C1 segment of cervical spinal cord (tissue), 14 donors: ENCODE results near the gene STK39.
"Not testable (repeated sequence)": the region's sequence is repeated elsewhere in the genome, so short reads cannot be mapped to it uniquely, and the experiment has no call there.

Experiments used
- DNase-seq, 14 donors: peaks; one replicate each; lab custom pipeline; 2025; lab: John Stamatoyannopoulos, UW

Gene STK39

DNA sequence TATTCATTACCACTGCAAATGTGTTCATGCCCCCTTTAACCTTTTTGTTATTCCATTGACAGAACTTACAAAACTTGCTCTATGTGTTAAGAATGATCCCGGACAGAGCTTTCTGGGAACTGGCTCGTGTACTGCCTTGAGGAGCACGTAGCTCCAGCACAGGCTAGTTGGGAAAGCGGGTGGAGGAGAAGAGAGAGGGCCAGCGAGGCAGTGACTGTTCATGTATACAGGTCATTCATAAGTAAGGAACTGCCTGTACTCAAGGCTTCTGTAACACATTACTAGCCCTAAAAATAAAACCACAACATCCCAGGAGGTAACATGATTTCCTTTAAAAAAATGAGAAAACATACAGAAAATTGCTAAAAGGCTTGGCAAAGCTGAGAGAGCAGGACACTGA is 109.0 kb downstream of the STK39 start:
- no peak for DNase-seq

DNA sequence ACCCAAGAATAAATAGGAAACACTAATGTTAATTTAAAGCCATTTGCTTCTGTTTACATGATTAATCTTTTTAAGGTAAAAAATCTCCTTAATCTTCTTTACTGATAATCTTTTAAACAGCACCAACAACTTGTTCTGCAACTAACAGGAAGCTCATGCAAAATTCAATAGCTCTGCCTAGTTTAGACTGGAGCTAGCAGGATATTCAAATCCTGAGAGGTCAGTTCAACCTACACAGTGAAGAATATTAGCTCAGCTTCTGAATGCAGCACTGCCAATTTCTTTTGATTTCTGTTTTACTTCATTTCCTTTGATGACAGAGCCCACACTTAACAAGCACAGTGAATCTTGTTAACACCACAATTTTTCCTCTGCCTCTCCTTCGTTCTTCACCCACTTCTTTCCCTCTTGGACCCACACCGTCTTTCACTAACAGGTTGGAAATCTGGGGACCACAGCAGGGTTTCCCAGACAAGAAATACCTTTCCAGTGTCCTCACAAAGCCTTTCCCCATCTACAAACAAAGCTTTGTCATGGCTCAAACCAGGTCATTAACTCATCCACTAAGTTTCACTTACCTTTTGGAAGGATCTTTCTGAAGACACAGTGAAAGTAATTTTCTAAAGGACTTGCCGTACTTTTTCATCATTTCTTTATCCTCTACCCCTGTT is 109.8 kb downstream of the STK39 start:
- no peak for DNase-seq

DNA sequence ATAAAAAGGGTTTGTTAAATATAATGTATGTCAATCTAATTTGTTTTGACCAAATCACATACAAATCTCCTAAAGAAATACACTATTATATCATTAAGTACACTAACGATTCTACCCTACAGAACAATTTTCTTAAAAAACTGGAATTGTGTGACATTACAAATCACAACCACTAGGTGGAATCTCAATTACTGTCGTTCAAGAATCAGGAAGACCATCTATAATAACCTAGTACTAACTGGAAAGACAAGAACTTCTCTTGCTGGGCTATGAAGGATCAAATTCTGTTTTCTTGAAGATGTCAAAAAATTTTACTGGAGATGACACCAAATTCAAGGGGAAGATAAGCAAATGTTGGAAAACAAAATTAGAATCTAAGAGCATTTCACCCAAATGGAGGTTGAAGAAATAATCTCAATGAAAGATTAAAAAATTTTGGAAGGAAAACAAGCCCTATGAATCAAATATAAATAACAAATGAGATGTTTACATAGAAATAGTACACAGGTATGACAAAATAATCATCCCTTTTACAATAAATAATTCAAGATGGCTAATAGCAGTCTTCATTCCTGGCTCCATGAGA is 110.9 kb downstream of the STK39 start:
- DNase-seq = no peak

DNA sequence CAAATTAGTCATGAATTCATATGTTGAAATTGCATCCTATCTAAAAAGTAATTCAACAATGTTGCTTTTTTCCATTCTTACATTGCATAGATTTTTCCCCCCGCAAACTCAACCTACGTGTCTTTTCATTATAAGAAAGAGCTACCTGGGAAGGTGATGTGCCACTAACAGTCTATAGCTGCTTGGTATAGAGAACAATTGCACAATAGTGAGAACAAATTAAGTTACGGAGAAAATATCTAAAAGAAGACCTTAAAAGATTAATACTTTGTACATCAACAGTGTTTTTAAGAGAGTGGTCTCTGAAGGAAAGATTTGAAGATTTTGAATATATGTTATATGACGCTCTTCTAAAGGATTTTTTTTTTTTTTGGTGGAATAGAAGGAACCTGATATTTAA is 111.8 kb downstream of the STK39 start:
- no peak for DNase-seq

DNA sequence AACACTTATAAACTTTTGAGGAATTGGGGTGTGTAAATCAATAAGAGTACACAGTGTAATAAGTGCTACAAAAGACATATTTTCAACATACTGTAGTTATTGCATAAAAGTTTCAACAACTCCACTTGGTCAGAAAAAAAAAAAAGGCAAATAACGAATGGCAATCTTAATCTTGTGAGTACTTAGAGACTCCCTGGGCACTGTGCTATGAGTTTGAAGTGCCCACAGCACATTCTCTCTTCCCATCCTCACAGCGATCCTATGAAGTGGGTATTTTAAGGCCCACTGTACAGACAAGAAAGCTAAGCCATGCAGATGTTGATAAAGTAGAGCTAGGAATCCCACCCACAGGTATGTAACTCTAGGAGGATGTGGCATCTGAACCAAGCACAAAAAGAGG is 112.3 kb downstream of the STK39 start:
- no peak for DNase-seq

DNA sequence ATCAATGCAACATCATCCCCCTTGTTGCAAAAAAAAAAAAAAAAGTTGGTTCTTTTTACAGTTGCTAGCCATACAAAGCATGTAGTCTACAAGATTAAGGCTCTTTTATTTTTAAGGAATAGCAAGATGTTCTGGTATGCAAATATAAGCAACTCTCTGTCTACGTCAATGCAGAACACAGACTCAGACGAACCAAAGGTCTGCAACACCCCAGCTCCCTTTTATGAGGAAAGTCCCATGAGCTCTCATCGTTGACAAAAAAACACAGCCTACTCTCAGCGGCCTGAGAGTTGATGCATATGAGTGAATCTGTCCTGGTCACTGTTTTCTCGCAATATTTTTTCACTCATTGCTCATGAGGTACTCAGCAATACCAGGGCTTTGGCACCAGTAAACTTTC is 112.9 kb downstream of the STK39 start:
- no peak for DNase-seq

DNA sequence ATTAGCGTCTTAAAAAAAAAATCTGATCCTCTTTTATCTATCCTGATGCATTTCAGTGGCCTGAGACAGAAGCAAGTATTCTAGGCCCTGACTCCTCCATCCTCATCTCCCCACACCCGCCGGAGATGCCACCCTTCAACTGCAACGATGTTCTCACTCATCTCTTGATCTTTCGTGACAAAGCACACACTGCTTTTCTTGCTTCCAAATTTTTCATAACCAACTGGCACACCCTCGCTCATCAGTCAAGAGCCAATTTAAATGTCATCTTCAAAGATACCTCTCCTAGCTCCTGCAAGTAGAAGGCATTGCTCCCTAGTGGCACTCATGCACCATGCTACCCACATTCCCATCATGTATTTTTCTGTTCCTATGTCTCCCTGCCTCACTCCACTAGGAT is 115.0 kb downstream of the STK39 start:
- no peak for DNase-seq

DNA sequence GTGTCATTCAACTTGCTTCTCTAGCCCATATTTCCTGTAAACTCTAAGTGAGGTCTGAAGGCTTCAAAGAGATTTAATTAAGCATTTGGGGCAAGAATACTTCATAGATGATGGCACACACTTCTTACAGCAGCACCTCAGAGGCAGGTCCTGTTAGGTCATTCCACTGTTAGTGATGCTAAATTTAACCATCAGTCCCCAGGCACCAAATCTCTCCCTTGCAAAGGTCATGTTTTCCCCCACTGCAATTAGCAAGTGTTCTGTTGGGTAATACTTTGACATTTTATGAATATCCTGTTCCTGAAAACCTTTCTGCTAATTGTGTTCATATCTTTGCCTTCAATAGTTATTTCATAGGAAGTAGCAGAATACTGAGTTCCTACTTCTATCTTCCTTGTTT is 117.0 kb downstream of the STK39 start:
- no peak for DNase-seq

DNA sequence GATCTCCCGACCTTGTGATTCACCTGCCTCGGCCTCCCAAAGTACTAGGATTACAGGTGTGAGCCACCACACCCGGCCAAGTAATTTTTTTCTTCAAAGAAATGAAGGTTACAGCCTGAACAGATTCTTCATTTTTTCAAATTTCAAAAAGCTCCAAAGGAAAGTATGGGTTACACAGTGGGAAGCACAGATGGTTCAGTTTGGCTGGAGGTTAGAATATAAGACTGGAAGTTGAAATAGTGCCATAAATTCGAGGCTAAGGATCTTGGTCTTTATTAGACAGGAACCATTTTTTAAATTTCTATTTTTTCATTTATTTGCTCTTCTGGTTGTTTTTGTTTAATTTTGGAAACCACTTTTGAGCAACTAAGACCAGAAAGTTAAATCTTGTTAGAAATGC is 120.0 kb downstream of the STK39 start:
- peak in 1 of 14 donors; percentile 68 for DNase-seq

DNA sequence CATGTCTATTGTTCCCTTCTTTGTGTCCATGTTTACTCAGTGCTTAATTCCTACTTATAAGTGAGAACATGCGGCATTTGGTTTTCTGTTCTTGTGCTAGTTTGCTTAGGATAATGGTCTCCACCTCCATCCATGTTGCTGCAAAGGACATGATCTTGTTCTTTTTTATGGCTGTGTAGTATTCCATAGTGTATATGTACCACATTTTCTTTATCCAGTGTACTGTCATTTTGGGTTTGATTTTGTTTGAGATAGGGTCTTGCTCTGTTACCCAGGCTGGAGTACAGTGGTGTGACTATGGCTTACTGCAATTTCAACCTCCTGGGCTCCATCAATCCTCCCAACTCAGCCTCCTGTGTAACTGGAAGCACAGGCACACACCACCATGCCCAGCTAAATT is 125.2 kb downstream of the STK39 start:
- not testable (repeated sequence) for DNase-seq

DNA sequence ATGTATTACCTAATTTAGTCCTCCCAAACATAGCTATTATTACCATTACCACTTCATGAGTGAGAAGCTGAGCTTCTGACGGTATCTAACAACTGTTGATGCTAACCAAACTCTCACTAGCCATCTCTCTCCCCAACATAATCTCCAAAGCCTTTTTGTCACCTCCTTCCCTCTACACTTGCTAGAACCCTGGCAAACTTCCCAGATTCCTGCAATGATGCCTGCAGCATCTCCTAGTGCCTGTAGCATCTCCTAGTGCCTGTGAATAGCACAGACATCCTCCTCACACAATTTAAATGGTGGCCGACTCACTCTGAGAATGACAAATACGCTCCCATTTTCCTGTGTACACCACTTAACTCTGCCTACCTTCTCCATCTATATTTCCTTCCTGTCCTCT is 126.7 kb downstream of the STK39 start:
- DNase-seq = peak in 1 of 14 donors; percentile 10

DNA sequence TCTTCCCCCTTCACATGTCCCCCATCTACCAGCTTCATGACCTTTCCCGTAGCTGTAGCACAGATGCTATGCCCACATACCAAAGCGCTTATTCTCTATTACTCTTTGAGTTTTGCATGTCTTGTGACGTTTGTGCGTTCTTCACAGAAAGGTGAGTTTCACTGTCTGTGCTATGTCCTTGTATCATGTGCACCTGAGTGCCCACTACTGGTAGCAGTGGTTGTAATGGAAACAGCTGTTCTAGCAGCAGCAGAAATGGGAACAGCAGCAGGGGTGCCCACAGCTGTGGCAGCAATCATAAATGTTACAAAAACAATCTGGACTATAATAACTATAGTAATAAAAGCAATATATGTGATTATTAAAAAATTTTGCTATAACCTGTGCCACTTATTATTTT is 127.1 kb downstream of the STK39 start:
- no peak for DNase-seq

DNA sequence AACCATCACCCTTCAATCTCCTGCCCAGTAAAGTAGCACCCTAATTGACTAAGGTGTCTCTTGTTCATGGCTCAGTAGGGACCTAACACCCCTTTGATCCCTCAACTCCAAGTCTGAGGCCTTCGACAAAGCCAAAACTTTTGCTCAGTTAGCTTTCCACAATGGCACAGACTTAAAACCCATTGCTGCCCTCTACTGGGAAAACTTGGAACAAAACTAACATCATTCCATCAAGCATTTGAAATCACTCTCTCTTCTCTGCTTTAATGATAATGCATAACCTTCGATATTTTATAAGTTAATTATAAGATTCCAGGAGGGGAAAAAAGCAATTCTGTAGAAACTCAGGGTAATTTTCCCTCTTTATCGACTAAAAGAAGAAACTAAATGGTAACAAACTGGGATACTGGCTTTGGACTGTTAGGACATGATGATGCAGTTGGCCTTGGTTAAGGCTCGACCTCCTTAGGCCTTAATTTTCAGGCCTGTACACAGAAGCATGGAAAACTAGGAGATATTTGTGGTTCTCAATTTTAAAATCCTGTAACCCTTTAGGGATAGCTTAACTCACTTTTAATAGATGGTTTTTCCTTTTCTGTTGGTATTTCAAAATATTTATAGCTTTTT is 127.8 kb downstream of the STK39 start:
- DNase-seq = peak in 2 of 14 donors; percentile 8 to 25

DNA sequence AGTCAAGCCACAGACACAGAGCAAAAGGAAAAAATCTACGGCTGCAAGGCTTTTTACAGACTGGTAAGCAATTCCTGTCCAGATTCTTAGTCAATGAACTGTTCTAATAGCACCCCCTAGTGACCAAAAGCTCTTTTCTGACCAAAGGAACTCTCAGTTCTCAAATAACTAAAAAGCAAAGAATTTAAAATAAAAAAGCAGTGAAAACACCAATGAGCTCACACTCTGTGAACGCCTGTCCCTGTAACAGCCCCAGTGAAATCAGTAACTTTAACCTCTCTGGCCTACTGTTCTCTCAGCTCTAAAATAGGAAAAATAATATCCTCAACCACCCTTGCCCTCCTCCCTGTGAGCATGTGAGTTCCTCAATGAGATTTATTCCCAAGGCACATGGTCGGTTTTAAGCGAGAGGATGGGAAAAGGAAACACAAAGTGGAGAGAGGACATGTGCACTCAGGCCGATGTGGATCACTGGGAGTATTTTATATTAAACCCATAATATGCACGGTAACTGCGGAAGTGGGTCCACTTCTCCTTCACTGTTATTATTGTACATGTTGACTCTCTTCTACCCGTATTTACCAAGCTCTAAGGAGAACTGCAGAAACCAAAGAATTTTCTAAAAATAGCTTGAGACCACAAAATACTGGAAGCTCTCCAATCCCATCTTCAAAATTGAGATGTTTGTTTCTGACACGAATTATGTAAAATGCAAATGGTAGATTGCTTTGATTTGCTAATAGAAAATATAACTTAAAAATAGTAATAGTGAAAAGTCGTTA is 128.5 kb downstream of the STK39 start:
- peak in 10 of 14 donors; percentile 4 to 50 (median 25) for DNase-seq

DNA sequence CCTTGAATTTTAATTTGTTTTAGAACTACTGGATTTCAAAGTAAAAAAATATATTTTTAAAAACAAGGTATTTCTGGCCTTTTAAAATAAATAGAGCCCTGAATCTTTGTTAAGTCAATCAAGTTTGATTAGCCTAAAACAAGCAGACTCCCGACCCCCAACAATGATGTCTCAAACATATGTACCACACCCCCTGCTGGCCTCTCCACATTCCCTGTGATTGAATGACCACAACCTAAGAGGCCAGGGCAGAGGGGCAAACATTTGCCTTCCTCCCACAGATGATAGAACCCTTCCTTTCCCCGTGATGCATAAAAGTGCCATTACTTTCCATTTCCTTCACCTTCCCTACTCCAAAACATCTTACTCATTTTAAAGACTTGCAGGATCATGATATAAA is 130.9 kb downstream of the STK39 start:
- no peak for DNase-seq

DNA sequence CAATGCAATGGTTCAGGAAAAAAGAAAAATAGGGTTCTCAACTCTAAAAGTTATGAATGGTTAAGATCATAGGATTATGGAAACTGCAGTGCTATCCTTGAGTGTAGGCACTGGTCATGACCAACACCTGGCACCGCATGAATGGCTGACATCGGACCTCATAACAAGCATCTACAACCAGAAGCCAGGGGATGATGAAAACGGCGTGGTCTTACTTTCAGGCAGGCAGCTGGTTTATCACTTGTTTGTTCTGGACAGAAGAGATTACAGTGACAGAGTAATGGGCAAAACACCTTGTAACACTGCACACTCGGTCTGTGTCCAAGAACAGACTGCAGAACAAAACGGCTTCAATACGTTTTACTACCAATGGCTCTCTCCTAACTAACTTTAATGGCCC is 132.8 kb downstream of the STK39 start:
- DNase-seq = no peak

DNA sequence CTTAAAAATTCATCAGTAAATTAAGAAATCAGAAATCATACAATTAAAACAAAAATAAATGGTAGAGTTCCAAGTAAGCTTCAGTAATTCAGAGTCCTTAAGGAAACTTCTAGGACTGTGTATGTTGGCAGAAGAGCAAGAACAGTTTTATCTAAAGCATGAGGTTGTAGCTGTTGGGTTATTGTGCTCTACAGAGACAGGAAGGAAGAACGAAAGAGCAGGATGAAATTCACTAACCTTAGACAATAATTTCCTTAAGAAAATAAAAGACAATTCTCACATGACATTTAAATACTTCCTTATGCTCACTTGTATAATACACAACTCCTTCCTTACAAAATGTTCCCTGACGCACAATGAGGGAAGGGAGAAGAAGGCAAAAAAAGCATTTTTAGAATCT is 133.4 kb downstream of the STK39 start:
- DNase-seq = no peak

DNA sequence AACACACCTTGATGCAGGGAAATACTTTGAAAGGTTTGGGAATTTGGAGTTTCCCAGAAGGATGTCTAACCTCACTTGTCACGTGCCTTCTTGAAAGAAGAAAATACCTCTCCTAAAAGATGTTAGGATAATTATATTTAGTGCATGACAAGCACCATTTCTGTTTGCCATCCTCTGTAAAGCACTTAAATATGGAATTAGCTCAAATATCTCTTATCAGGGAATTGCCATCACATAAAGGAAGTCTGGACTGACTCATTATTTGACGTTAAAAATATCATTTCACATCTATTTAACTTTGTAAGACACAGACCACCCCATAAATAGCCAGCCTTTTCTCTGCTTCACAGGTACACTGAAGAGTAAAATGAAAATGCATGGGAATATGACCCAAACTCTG is 140.1 kb downstream of the STK39 start:
- no peak for DNase-seq

DNA sequence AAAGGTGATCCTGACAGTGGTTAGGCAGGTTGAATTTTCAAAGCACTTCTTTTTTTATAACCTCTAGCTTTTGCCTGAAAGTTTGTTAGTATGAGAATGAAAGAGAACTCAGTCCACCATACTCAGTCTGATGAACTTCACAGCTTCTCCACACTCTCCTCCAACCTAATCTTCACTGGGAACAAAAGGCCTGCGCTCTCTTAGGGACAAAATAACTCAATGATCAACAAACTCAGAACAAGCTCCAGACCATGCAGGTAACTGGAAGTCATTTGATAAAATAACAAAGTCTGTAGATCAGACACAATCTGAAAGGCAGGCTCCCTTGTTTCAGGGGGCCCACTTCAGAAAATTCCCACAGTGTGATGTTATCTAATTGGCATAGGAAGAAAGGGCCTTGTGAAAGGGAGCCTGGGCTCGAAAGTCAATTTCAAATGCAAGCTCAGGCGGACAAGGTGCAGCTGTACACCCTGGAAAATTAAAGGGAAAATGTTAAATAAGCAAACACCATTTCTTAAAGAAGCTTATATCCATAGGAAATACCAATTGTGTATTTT is 142.2 kb downstream of the STK39 start:
- DNase-seq = no peak

DNA sequence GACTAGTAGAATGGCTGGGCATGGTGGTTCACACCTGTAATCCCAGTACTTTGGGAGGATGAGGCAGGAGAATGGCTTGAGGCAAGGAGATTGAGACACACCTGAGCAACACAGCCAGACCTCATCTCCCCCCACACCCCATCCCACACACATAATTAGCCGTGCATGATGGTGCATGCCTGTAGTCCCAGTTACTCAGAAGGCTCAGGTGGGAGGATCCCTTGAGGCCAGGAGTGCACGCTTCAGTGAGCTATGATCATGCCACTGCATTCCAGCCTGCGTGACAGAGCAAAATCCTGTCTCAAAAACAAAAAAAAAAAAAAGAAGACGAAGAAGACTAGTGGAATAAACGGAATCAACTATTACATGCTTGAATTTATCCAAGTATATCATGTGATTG is 150.0 kb downstream of the STK39 start:
- no peak for DNase-seq

DNA sequence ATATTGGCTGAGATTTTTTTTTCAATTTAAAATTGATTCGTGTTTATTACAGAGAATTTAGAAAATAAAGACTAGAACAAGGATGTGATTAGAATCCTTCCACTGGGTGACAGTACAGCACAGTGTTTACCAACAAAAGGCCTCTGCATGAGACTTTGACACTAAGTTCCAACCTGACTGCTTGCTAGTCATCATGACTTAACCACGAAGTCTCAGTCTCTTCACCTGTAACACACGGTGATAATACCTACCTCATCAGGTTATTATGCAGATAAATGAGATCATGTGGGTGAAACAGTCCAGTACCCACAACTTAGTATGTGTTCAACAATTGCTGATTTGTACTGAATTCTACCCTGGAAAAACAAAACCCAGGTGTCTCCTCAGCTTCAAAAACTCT is 151.2 kb downstream of the STK39 start:
- DNase-seq = no peak

DNA sequence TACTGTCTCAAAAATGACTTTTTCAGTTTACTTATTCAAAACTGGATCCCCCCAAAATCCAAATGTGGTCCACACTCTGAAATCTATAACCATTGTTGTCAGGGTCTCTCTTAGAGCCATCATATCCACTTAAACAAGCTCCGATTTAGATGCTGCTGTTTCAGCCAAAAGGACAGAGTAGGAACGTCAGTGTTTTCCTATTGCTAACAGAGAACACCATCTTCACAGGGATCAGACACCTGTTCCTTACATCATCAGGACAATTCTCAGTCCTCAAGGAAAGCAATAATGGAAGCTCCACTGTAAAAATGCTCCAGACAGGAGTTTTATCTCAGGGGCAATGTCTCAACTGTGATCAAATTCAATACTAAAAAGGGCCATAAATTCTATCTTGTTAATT is 155.4 kb downstream of the STK39 start:
- DNase-seq = peak in 1 of 14 donors; percentile 16
